Sigmoid colon (tissue), 7 donors: ENCODE measurements around the gene MAOA. TPM values are rescaled to one million over a fixed set of nuclear protein-coding genes. Genes with fewer than 3 reads are reported as not detected.
"Not testable (repeated sequence)": the region's sequence is repeated elsewhere in the genome, so short reads cannot be mapped to it uniquely, and the experiment has no call there.

Experiments used
- DNase-seq: peaks from one replicate; pipeline ENCODE4 v3.0.0-alpha.2; 2019
- H3K27ac ChIP-seq, 4 donors: fragments of 200-600 bp; sonication (generic); one replicate each; pipeline ENCODE4 v1.5.1; 2016 to 2019; ENCODE audit warnings: mild to moderate bottlenecking in 1 of 4
- H3K27me3 ChIP-seq, 3 donors: fragments of 200-600 bp; sonication (generic); one replicate each; pipeline ENCODE4 v1.5.1; 2019; ENCODE audit warnings: mild to moderate bottlenecking in 1 of 3
- H3K36me3 ChIP-seq, 4 donors: fragments of 200-600 bp; sonication (generic); one replicate each; pipeline ENCODE4 v1.5.1; 2016 to 2019
- H3K4me1 ChIP-seq, 4 donors: fragments of 200-600 bp; sonication (generic); one replicate each; pipeline ENCODE4 v1.5.1; 2017 to 2019
- H3K4me3 ChIP-seq, 4 donors: fragments of 200-600 bp; sonication (generic); one replicate each; pipeline ENCODE4 v1.5.1; 2017 to 2019; ENCODE audit warnings: mild to moderate bottlenecking in 2 of 4, moderate library complexity in 1 of 4
- H3K9me3 ChIP-seq, 4 donors: fragments of 200-600 bp in 3 of 4; sonication (generic) in 3 of 4; one replicate each; pipeline versions ENCODE4 v1.5.1 to v1.6.1; 2013 to 2019
- CTCF ChIP-seq, 4 experiments: fragments of 450-650 bp in 3 of 4; fragments of 200-600 bp in 1 of 4; IDR thresholded peaks; one replicate each; pipeline ENCODE4 v1.5.1; 2016 to 2019; ENCODE audit warnings: antibody characterized with exemption in 4 of 4, mild to moderate bottlenecking in 3 of 4, moderate library complexity in 2 of 4
- EP300 ChIP-seq, 4 donors: sonication (generic); formaldehyde crosslinking; IDR thresholded peaks; one replicate each; pipeline ENCODE4 v1.6.1; 2017; ENCODE audit warnings: antibody characterized with exemption in 4 of 4
- POLR2A ChIP-seq, 2 donors: fragments of 450-650 bp; IDR thresholded peaks; one replicate each; pipeline ENCODE4 v1.6.1; 2016; ENCODE audit warnings: antibody characterized with exemption in 2 of 2, mild to moderate bottlenecking in 2 of 2, moderate library complexity in 2 of 2
- POLR2AphosphoS5 ChIP-seq, 4 donors: sonication (generic); formaldehyde crosslinking; IDR thresholded peaks; one replicate each; pipeline ENCODE4 v1.6.1; 2017; ENCODE audit warnings: antibody characterized with exemption in 4 of 4
- WGBS, 2 donors: extraction: QIAGEN DNeasy Blood & Tissue Kit; methylation state at CpG; one replicate each; pipeline ENCODE4 v1.1.7; 2013; 5-methylcytosine and 5-hydroxymethylcytosine counted together
- intact Hi-C: fragments of 100-400 bp; cut with DNase I; formaldehyde crosslinking; loops from one replicate; pipeline ENCODE4 v1.15.1; 2023
- polyA plus RNA-seq, 3 donors: library from polyadenylated mRNA; stranded (reverse); fragments of 200-250 nt; gene quantifications; one replicate each; pipeline ENCODE4 v1.2.3, GENCODE V29; 2013
- total RNA-seq, 4 donors: library from RNA; depleted of rRNA; stranded (reverse); fragments of >200 nt; gene quantifications; one replicate each; pipeline ENCODE4 v1.1.0, GENCODE V29; 2016
- donor health status: healthy with polysubstance abuse.
- donor health status: Bipolar disorder and iron deficiency.
- donor health status: healthy.

Gene MAOA
- total RNA-seq (100 to 1,000 TPM; 116 to 208 (median 181) TPM), polyA plus RNA-seq (100 to 1,000 TPM; 133 to 230 (median 180) TPM)

- Histone ChIP-seq H3K27ac (peak within 1 kb of the TSS; percentile 89 to 95 (median 92)), H3K9me3 (no peaks in the 10 kb centered on the region), H3K4me1 (peaks cover 0 to 11% (median 0%) of the 10 kb centered on the region in 4 donors), H3K27me3 (no peaks in the 10 kb centered on the region), H3K36me3 (no peaks in the 10 kb centered on the region), H3K4me3 (peak within 1 kb of the TSS; percentile 66 to 81 (median 75))
- TF ChIP-seq POLR2AphosphoS5 (IDR thresholded peaks at IDR 0.05) (peak; percentile 59 to 86 (median 82)), CTCF (IDR thresholded peaks at IDR 0.05) (no peak), EP300 (IDR thresholded peaks at IDR 0.05) (no peak), POLR2A (IDR thresholded peaks at IDR 0.05) (peak in 1 of 2 donors; percentile 61)
- intact Hi-C loops: loop anchor here (5.0 kb wide), 2 partner anchors 36 to 51 kb away; no protein-coding TSS in a partner anchor
- DNase-seq: peak; percentile 92
- WGBS, 2 donors: 2 to 4% methylated on average over 29 of the region's 29 CpGs
These were observed at the start of gene MAOA for GRCh38 chrX:43656005-43656494. Gene MAOA (plus strand): TSS chrX:43656299. CDS start chrX:43656342, 43 bp downstream.

DNA sequence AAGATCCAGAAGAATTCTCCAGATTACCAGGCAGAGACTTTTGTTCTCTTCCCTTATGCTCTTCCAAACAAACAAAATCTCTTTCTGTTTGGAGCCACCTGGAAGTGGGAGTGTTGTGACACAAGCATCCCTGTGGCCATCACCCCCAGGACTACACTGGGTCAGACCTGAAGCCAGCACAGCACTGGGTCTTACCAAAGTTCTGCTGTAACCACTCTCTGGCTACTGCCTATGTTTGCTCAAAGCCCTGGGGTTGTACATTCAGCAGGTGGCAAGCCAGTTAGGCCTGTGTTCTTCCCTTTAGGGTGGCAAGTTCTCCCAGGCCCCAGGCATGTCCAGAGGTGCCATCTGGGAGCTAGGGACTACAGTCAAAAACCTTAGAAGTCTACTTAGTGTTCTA is 43.7 kb upstream of the MAOA start:
- H3K9me3 ChIP-seq: no peaks in the 10 kb centered on the region
- no peaks in the 10 kb centered on the region for H3K27me3 ChIP-seq
- TF ChIP-seq POLR2A (IDR thresholded peaks at IDR 0.05) (no peak), CTCF (IDR thresholded peaks at IDR 0.05) (no peak), EP300 (IDR thresholded peaks at IDR 0.05) (no peak), POLR2AphosphoS5 (IDR thresholded peaks at IDR 0.05) (no peak)
- no peak for DNase-seq
- H3K27ac ChIP-seq: no peak overlapping the region
- no peaks in the 10 kb centered on the region for H3K36me3 ChIP-seq
- no peak overlapping the region for H3K4me3 ChIP-seq
- H3K4me1 ChIP-seq: peaks cover 0 to 5% (median 0%) of the 10 kb centered on the region in 4 donors
- intact Hi-C loops: no loop called here

DNA sequence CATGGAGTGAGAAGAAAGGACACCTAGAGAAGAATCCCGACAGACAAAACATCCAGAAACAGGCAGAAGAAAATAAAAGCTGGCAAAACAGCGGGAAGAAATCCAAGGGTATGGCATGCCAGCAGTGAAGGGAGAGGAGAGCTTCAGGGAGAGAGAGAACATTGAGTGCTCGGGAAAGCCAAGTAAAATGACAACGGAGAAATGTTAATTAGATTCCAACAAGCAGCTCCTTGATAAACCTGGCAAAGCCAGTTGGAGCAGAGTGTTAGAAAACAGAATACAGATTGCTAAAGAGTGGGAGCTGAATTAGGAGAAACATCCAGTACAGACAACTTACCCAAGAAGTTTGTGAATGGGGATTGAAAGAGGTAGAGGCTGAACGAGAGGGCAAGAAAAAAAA is 40.4 kb upstream of the MAOA start:
- intact Hi-C loops: no loop called here
- Histone ChIP-seq H3K4me1 (peaks cover 0 to 5% (median 0%) of the 10 kb centered on the region in 4 donors), H3K4me3 (peak overlapping the region in 1 of 4 donors; percentile 3), H3K27me3 (no peaks in the 10 kb centered on the region), H3K9me3 (no peaks in the 10 kb centered on the region), H3K36me3 (no peaks in the 10 kb centered on the region), H3K27ac (peak overlapping the region; percentile 30 to 67 (median 63))
- 57 to 74% methylated on average over 5 of the region's 5 CpGs for WGBS, 2 donors
- DNase-seq: no peak
- TF ChIP-seq CTCF (IDR thresholded peaks at IDR 0.05): no peak
- TF ChIP-seq EP300 (IDR thresholded peaks at IDR 0.05): peak in 1 of 4 donors; percentile 28
- peak in 1 of 4 donors; percentile 4 for TF ChIP-seq POLR2AphosphoS5 (IDR thresholded peaks at IDR 0.05)

- H3K27ac ChIP-seq: no peak overlapping the region
These were observed 37.5 kb upstream of the MAOA start for GRCh38 chrX:43618366-43619205.

GRCh38 chrX:43619861-43620260 is 36.2 kb upstream of the MAOA start:
- H3K9me3 ChIP-seq, H3K27ac ChIP-seq, H3K36me3 ChIP-seq, H3K4me3 ChIP-seq, DNase-seq, H3K27me3 ChIP-seq, intact Hi-C loops, H3K4me1 ChIP-seq: not testable (repeated sequence)
- WGBS, 2 donors: 31 to 63% methylated on average over 2 of the region's 2 CpGs

More at GRCh38 chrX:43618366-43619205, 37.5 kb upstream of the MAOA start:
- no peaks in the 10 kb centered on the region for H3K36me3 ChIP-seq
- TF ChIP-seq POLR2A (IDR thresholded peaks at IDR 0.05) (no peak), CTCF (IDR thresholded peaks at IDR 0.05) (no peak), POLR2AphosphoS5 (IDR thresholded peaks at IDR 0.05) (no peak), EP300 (IDR thresholded peaks at IDR 0.05) (no peak)
- intact Hi-C loops: no loop called here
- no peak overlapping the region for H3K4me3 ChIP-seq
- no peaks in the 10 kb centered on the region for H3K9me3 ChIP-seq
- H3K4me1 ChIP-seq: peaks cover 0 to 5% (median 0%) of the 10 kb centered on the region in 4 donors
- WGBS, 2 donors: 60 to 77% methylated on average over 3 of the region's 3 CpGs
- DNase-seq: no peak
- no peaks in the 10 kb centered on the region for H3K27me3 ChIP-seq
